K562 (cell line): ENCODE results near the gene ATF1. TPM values are rescaled to one million over a fixed set of nuclear protein-coding genes. Genes with fewer than 3 reads are reported as not detected.

ENCODE experiments used
- ARNT ChIP-seq, 2 experiments: fragments of 450-650 bp; IDR thresholded peaks; 2 replicates each; pipeline ENCODE4 v1.6.1; 2016; ENCODE audit warnings: mild to moderate bottlenecking in 1 of 2
- CHCHD3 ChIP-seq: fragments of 250-450 bp; sonication (Bioruptor Pico); IDR thresholded peaks from 2 replicates; pipeline ENCODE4 v2.1.2; 2022; ENCODE audit warnings: mild to moderate bottlenecking
- ETV1 ChIP-seq: fragments of 450-650 bp; conservative IDR thresholded peaks from 2 replicates; pipeline ENCODE4 v1.6.1; 2016; ENCODE audit warnings: missing genetic modification characterization, control low read depth, low read depth, missing compliant biosample characterization
- FOXJ3 ChIP-seq: sonication (generic); formaldehyde crosslinking; IDR thresholded peaks from 2 replicates; pipeline ENCODE4 v1.4.0; 2020; ENCODE audit warnings: mild to moderate bottlenecking, missing genetic modification reagents
- HNRNPLL ChIP-seq: fragments of 200-400 bp; formaldehyde crosslinking; IDR thresholded peaks from 2 replicates; pipeline ENCODE4 v1.6.1; 2017; ENCODE audit warnings: low read length, low read depth, mild to moderate bottlenecking; ENCODE audit not compliant: poor library complexity, severe bottlenecking
- KDM5B ChIP-seq: fragments of 200-600 bp; sonication (generic); IDR thresholded peaks from 2 replicates; pipeline ENCODE4 v1.6.1; 2012; ENCODE audit warnings: low read depth, mild to moderate bottlenecking, moderate library complexity, low read length, control low read depth, inconsistent platforms; ENCODE audit not compliant: insufficient replicate concordance
- MECOM ChIP-seq: fragments of 250-450 bp; sonication (Bioruptor Pico); IDR thresholded peaks from 2 replicates; pipeline ENCODE4 v1.8.0; 2022; ENCODE audit warnings: inconsistent platforms
- MED1 ChIP-seq: sonication (generic); formaldehyde crosslinking; IDR thresholded peaks from 2 replicates; pipeline ENCODE4 v1.8.1; 2023; ENCODE audit warnings: missing genetic modification reagents, borderline replicate concordance
- NCOR1 ChIP-seq: fragments of 450-650 bp; IDR thresholded peaks from 2 replicates; pipeline ENCODE4 v1.6.1; 2016; ENCODE audit warnings: mild to moderate bottlenecking, moderate library complexity
- NRF1 ChIP-seq, 2 experiments: fragments of 450-650 bp; IDR thresholded peaks in 1 of 2; conservative IDR thresholded peaks in 1 of 2; 2 replicates each; pipeline ENCODE4 v1.6.1; 2014; ENCODE audit warnings: mild to moderate bottlenecking in 2 of 2
- PTBP1 ChIP-seq: fragments of 200-400 bp; formaldehyde crosslinking; IDR thresholded peaks from 2 replicates; pipeline ENCODE4 v1.6.1; 2017; ENCODE audit warnings: low read depth, low read length
- RNF219 ChIP-seq: fragments of 250-450 bp; sonication (Bioruptor Pico); IDR thresholded peaks from 2 replicates; pipeline ENCODE4 v1.5.0; 2022; ENCODE audit warnings: mild to moderate bottlenecking
- SNIP1 ChIP-seq: fragments of 450-650 bp; IDR thresholded peaks from 2 replicates; pipeline ENCODE4 v1.7.1; 2017; ENCODE audit warnings: low read depth, mild to moderate bottlenecking
- ZC3H4 ChIP-seq: sonication (generic); formaldehyde crosslinking; IDR thresholded peaks from 2 replicates; pipeline ENCODE4 v1.9.0; 2021; ENCODE audit warnings: missing genetic modification reagents, borderline replicate concordance
- ZNF12 ChIP-seq: sonication (generic); formaldehyde crosslinking; IDR thresholded peaks from 2 replicates; pipeline ENCODE4 v1.4.0; 2020; ENCODE audit warnings: mild to moderate bottlenecking, missing genetic modification reagents
- ZNF77 ChIP-seq: fragments of 250-450 bp; sonication (Bioruptor Pico); IDR thresholded peaks from 2 replicates; pipeline ENCODE4 v1.5.0; 2020
- ZNF785 ChIP-seq: fragments of 250-450 bp; sonication (Bioruptor Pico); IDR thresholded peaks from 2 replicates; pipeline ENCODE4 v1.4.0; 2020; ENCODE audit warnings: mild to moderate bottlenecking
- polyA plus RNA-seq, 8 experiments: library from polyadenylated mRNA; depleted of rRNA in 4 of 8; stranded (reverse) in 5 of 8; unstranded in 3 of 8; fragments of >200 nt; fragmentation: Nextera tagmentation in 2 of 8; fragmentation: Illumina TruSeq in 1 of 8; extraction: Ambion mirVana in 2 of 8; extraction: Trizol in 1 of 8; gene quantifications; 2 replicates each; pipeline versions ENCODE4 v1.2.1 to v1.2.3, GENCODE V29; 2011 to 2014; ENCODE audit warnings: inconsistent platforms in 1 of 8, missing spikeins in 1 of 8
- total RNA-seq, 7 experiments: library from RNA; depleted of rRNA in 6 of 7; stranded (reverse); fragments of >200 nt in 6 of 7; fragmentation: Illumina TruSeq in 2 of 7; extraction: Trizol in 2 of 7; gene quantifications; 2 replicates each; pipeline versions ENCODE4 v1.2.1 to v1.2.3, GENCODE V29; 2011 to 2021; ENCODE audit warnings: low replicate concordance in 1 of 7
- TF ChIP-seq, protein P1 (sequence below): fragments of 450-650 bp; IDR thresholded peaks from 2 replicates; pipeline ENCODE4 v1.7.0; 2016; ENCODE audit warnings: borderline replicate concordance
- TF ChIP-seq, protein P2 (sequence below): fragments of 150-350 bp; conservative IDR thresholded peaks from 2 replicates; pipeline ENCODE4 v1.6.1; 2014; ENCODE audit warnings: low read length
- TF ChIP-seq, protein P3 (sequence below): sonication (generic); formaldehyde crosslinking; IDR thresholded peaks from 2 replicates; pipeline ENCODE4 v1.8.0; 2022; ENCODE audit warnings: mild to moderate bottlenecking, missing genetic modification reagents

ATF1 gene
- total and polyA plus RNA-seq, 9 of the 15 experiments (the other 6 are each of a cell fraction or from before 2014, with no cell fraction given): 19.8 to 83.5 (median 51.4) TPM

- TF ChIP-seq ARNT (IDR thresholded peaks at IDR 0.05) (no peak), PTBP1 (no peak), ZNF12 (CRISPR knock-in tag) (peak; percentile 33; the same call in 1 of the 2 replicates), ZC3H4 (peak; percentile 25; the same call in 1 of the 2 replicates), MED1 (CRISPR knock-in tag) (no peak), KDM5B (peak; percentile 17), FOXJ3 (CRISPR knock-in tag) (no peak), ETV1 (tag) (peak; percentile 72), SNIP1 (no peak), CHCHD3 (no peak), MECOM (no peak), ZNF785 (CRISPR knock-in tag) (no peak), ZNF77 (CRISPR knock-in tag) (no peak), NCOR1 (no peak), HNRNPLL (peak; percentile 54), RNF219 (no peak), NRF1 (conservative IDR thresholded peaks at IDR 0.05 in 1 of 2, IDR thresholded peaks at IDR 0.05 in 1 of 2) (peak; percentile 78 to 82)
- TF ChIP-seq, protein P1, sequence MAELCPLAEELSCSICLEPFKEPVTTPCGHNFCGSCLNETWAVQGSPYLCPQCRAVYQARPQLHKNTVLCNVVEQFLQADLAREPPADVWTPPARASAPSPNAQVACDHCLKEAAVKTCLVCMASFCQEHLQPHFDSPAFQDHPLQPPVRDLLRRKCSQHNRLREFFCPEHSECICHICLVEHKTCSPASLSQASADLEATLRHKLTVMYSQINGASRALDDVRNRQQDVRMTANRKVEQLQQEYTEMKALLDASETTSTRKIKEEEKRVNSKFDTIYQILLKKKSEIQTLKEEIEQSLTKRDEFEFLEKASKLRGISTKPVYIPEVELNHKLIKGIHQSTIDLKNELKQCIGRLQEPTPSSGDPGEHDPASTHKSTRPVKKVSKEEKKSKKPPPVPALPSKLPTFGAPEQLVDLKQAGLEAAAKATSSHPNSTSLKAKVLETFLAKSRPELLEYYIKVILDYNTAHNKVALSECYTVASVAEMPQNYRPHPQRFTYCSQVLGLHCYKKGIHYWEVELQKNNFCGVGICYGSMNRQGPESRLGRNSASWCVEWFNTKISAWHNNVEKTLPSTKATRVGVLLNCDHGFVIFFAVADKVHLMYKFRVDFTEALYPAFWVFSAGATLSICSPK: no peak
- TF ChIP-seq, protein P2, sequence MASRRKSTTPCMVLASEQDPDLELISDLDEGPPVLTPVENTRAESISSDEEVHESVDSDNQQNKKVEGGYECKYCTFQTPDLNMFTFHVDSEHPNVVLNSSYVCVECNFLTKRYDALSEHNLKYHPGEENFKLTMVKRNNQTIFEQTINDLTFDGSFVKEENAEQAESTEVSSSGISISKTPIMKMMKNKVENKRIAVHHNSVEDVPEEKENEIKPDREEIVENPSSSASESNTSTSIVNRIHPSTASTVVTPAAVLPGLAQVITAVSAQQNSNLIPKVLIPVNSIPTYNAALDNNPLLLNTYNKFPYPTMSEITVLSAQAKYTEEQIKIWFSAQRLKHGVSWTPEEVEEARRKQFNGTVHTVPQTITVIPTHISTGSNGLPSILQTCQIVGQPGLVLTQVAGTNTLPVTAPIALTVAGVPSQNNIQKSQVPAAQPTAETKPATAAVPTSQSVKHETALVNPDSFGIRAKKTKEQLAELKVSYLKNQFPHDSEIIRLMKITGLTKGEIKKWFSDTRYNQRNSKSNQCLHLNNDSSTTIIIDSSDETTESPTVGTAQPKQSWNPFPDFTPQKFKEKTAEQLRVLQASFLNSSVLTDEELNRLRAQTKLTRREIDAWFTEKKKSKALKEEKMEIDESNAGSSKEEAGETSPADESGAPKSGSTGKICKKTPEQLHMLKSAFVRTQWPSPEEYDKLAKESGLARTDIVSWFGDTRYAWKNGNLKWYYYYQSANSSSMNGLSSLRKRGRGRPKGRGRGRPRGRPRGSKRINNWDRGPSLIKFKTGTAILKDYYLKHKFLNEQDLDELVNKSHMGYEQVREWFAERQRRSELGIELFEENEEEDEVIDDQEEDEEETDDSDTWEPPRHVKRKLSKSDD: no peak
- TF ChIP-seq, protein P3, sequence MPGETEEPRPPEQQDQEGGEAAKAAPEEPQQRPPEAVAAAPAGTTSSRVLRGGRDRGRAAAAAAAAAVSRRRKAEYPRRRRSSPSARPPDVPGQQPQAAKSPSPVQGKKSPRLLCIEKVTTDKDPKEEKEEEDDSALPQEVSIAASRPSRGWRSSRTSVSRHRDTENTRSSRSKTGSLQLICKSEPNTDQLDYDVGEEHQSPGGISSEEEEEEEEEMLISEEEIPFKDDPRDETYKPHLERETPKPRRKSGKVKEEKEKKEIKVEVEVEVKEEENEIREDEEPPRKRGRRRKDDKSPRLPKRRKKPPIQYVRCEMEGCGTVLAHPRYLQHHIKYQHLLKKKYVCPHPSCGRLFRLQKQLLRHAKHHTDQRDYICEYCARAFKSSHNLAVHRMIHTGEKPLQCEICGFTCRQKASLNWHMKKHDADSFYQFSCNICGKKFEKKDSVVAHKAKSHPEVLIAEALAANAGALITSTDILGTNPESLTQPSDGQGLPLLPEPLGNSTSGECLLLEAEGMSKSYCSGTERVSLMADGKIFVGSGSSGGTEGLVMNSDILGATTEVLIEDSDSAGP (CRISPR knock-in tag): peak; percentile 25; the same call in 1 of the 2 replicates
Observed at GRCh38 chr12:50764286-50765094, 589 bp downstream of the ATF1 start (continued).
